Keratinocyte (primary cell): ENCODE results near the gene WDR12. TPM values are rescaled to one million over a fixed set of nuclear protein-coding genes. Genes with fewer than 3 reads are reported as not detected.

ENCODE experiments used
- DNase-seq: peaks from one replicate; pipeline ENCODE4 v3.0.0-alpha.2; 2011; ENCODE audit warnings: low read depth, missing footprints, low spot score
- FAIRE-seq: peaks from 2 replicates; lab custom pipeline; 2011; peaks lifted over from hg19 to GRCh38; lab: Jason Lieb, UNC
- H2AFZ ChIP-seq: 2 replicates; pipeline ENCODE4 v1.6.0; 2012; ENCODE audit warnings: low read length, control low read depth, inconsistent platforms; ENCODE audit not compliant: control insufficient read depth
- H3K27ac ChIP-seq: 2 replicates; pipeline ENCODE4 v1.5.1; 2011; ENCODE audit warnings: low read length; ENCODE audit not compliant: control insufficient read depth, insufficient read depth
- H3K27me3 ChIP-seq: 3 replicates; pipeline ENCODE4 v1.6.0; 2011; ENCODE audit warnings: low read length; ENCODE audit not compliant: control insufficient read depth, insufficient read depth; ENCODE audit errors: extremely low read depth
- H3K36me3 ChIP-seq, 2 experiments: 2 replicates in 1 of 2; 3 replicates in 1 of 2; pipeline ENCODE4 v1.5.1; 2011; ENCODE audit warnings: low read length in 2 of 2, mild to moderate bottlenecking in 1 of 2; ENCODE audit not compliant: control insufficient read depth in 2 of 2, insufficient read depth in 2 of 2; ENCODE audit errors: extremely low read depth in 1 of 2
- H3K4me1 ChIP-seq: 3 replicates; pipeline ENCODE4 v1.5.1; 2011; ENCODE audit warnings: low read length; ENCODE audit not compliant: control insufficient read depth, insufficient read depth; ENCODE audit errors: extremely low read depth
- H3K4me2 ChIP-seq: 3 replicates; pipeline ENCODE4 v1.6.0; 2011; ENCODE audit warnings: low read depth, low read length; ENCODE audit not compliant: control insufficient read depth, insufficient read depth; ENCODE audit errors: extremely low read depth
- H3K4me3 ChIP-seq, 3 experiments: fragments of 200-600 bp in 1 of 3; sonication (generic) in 1 of 3; 2 replicates in 2 of 3; 3 replicates in 1 of 3; pipeline ENCODE4 v1.5.1; 2011 to 2016; ENCODE audit warnings: low read length in 3 of 3, mild to moderate bottlenecking in 3 of 3, control low read depth in 2 of 3, inconsistent platforms in 1 of 3, low read depth in 1 of 3, mixed read lengths in 1 of 3, mixed run types in 1 of 3, moderate library complexity in 1 of 3; ENCODE audit not compliant: control insufficient read depth in 2 of 3, insufficient read depth in 2 of 3; ENCODE audit errors: extremely low read depth in 1 of 3
- H3K79me2 ChIP-seq: 2 replicates; pipeline ENCODE4 v1.6.0; 2012; ENCODE audit warnings: low read length; ENCODE audit not compliant: control insufficient read depth, insufficient read depth
- H3K9ac ChIP-seq: 3 replicates; pipeline ENCODE4 v1.6.0; 2011; ENCODE audit warnings: low read length; ENCODE audit not compliant: control insufficient read depth, insufficient read depth; ENCODE audit errors: extremely low read depth
- H3K9me1 ChIP-seq: 3 replicates; pipeline ENCODE4 v1.6.0; 2011; ENCODE audit warnings: low read length; ENCODE audit not compliant: control insufficient read depth, insufficient read depth; ENCODE audit errors: extremely low read depth
- H3K9me3 ChIP-seq: 2 replicates; pipeline ENCODE4 v1.5.1; 2012; ENCODE audit warnings: low read depth, low read length; ENCODE audit not compliant: control insufficient read depth
- H4K20me1 ChIP-seq: 3 replicates; pipeline ENCODE4 v1.6.0; 2011; ENCODE audit warnings: low read length; ENCODE audit not compliant: control insufficient read depth, insufficient read depth; ENCODE audit errors: extremely low read depth
- CTCF ChIP-seq, 3 experiments: IDR thresholded peaks in 1 of 3; conservative IDR thresholded peaks in 1 of 3; optimal IDR thresholded peaks in 1 of 3; 2 replicates in 2 of 3; 3 replicates in 1 of 3; pipeline versions ENCODE3 to v1.5.1; 2011; ENCODE audit warnings: low read length in 3 of 3, mild to moderate bottlenecking in 3 of 3, moderate library complexity in 2 of 3, control low read depth in 1 of 3, inconsistent platforms in 1 of 3; ENCODE audit not compliant: insufficient read depth in 2 of 3; ENCODE audit errors: extremely low read depth in 1 of 3
- EZH2 ChIP-seq: IDR thresholded peaks from one replicate; pipeline ENCODE4 v1.6.1; 2012; ENCODE audit warnings: inconsistent platforms, mild to moderate bottlenecking, low read length, moderate library complexity
- dilution Hi-C: fragments of 300-500 bp; cut with MboI; formaldehyde crosslinking; loops from one replicate; pipeline ENCODE4 v1.7.0; 2020; ENCODE audit warnings: low sequenced_read_pairs; ENCODE audit not compliant: extremely low pct_ligation_motif_present
- polyA plus RNA-seq, 5 experiments: library from polyadenylated mRNA; depleted of rRNA in 3 of 5; stranded (reverse) in 3 of 5; stranded (forward) in 1 of 5; unstranded in 1 of 5; fragments of >200 nt; gene quantifications; 1 replicate in 1 of 5; 2 replicates in 3 of 5; 3 replicates in 1 of 5; pipeline versions ENCODE4 v1.2.1 to v1.2.3, GENCODE V29; 2011 to 2012; ENCODE audit warnings: missing spikeins in 2 of 5, low read depth in 1 of 5, low replicate concordance in 1 of 5

The WDR12 gene
- polyA plus RNA-seq, 1 donor (not counting 4 experiments of a cell fraction or from before 2014, with no cell fraction given) = 109 TPM

GRCh38 chr2:202934456-202934855 lies 23.0 kb upstream of the WDR12 start:
- dilution Hi-C loops = no loop called here
- TF ChIP-seq EZH2 (no peak), CTCF (optimal IDR thresholded peaks at IDR 0.05 in 1 of 3, IDR thresholded peaks at IDR 0.05 in 1 of 3, conservative IDR thresholded peaks at IDR 0.05 in 1 of 3; ENCODE audit: extremely low read depth in 1 of 3, insufficient read depth in 2 of 3, low read length in 3 of 3) (no peak)
- no peak overlapping the region for H3K4me3 ChIP-seq
- no peaks in the 10 kb centered on the region for H4K20me1 ChIP-seq
- H2AFZ ChIP-seq = no peak overlapping the region
- H3K4me1 ChIP-seq = peaks cover 14% of the 10 kb centered on the region
- DNase-seq = no peak
- no peaks in the 10 kb centered on the region for H3K27me3 ChIP-seq
- no peaks in the 10 kb centered on the region for H3K36me3 ChIP-seq
- H3K9ac ChIP-seq = no peak overlapping the region
- H3K79me2 ChIP-seq = no peaks in the 10 kb centered on the region
- no peaks in the 10 kb centered on the region for H3K9me3 ChIP-seq
- H3K27ac ChIP-seq = no peak overlapping the region
- H3K4me2 ChIP-seq = no peak overlapping the region
- no peak for FAIRE-seq
- no peaks in the 10 kb centered on the region for H3K9me1 ChIP-seq

- Histone ChIP-seq H3K4me1 (peaks cover 14% of the 10 kb centered on the region), H3K9me1 (no peaks in the 10 kb centered on the region), H3K36me3 (no peaks in the 10 kb centered on the region), H3K4me2 (no peak overlapping the region), H3K27me3 (no peaks in the 10 kb centered on the region), H4K20me1 (no peaks in the 10 kb centered on the region), H3K9me3 (no peaks in the 10 kb centered on the region), H3K9ac (no peak overlapping the region), H3K4me3 (no peak overlapping the region), H3K27ac (no peak overlapping the region), H3K79me2 (no peaks in the 10 kb centered on the region), H2AFZ (no peak overlapping the region)
- no peak for TF ChIP-seq EZH2
- no peak for TF ChIP-seq CTCF (optimal IDR thresholded peaks at IDR 0.05 in 1 of 3, IDR thresholded peaks at IDR 0.05 in 1 of 3, conservative IDR thresholded peaks at IDR 0.05 in 1 of 3; ENCODE audit: extremely low read depth in 1 of 3, insufficient read depth in 2 of 3, low read length in 3 of 3)
- DNase-seq = no peak
- FAIRE-seq = no peak
- dilution Hi-C loops = no loop called here
Observed at GRCh38 chr2:202933958-202934357, 22.5 kb upstream of the WDR12 start.
